HG02981 (cell line): ENCODE results near the gene LIX1.
"Not testable (repeated sequence)": the region's sequence is repeated elsewhere in the genome, so short reads cannot be mapped to it uniquely, and the experiment has no call there.

Experiments
- ATAC-seq: cut with Tn5 transposase; IDR thresholded peaks from one replicate; pipeline ENCODE4 v1.9.1; 2021; ENCODE audit warnings: mild to moderate bottlenecking, moderate library complexity; ENCODE audit not compliant: unreplicated experiment

The LIX1 gene

GRCh38 chr5:97142521-97143254 lies at the start of gene LIX1:
TSS of gene LIX1 (minus strand) at chr5:97142611. CDS start at chr5:97142576, 35 bp downstream.
- ATAC-seq = peak; percentile 84

GRCh38 chr5:97191893-97192292 lies 49.5 kb upstream of the LIX1 start:
- ATAC-seq = no peak

GRCh38 chr5:97189523-97189922 lies 47.1 kb upstream of the LIX1 start:
- ATAC-seq = not testable (repeated sequence)

GRCh38 chr5:97183930-97184213 lies 41.5 kb upstream of the LIX1 start:
- no peak for ATAC-seq

GRCh38 chr5:97183100-97183929 lies 40.9 kb upstream of the LIX1 start, which contains the start of gene RIOK2:
TSS of gene RIOK2 (minus strand) at chr5:97183247. CDS start at chr5:97183191, 56 bp downstream.
- ATAC-seq = peak; percentile 90

- no peak for ATAC-seq
Observed at GRCh38 chr5:97182571-97183099, 40.2 kb upstream of the LIX1 start.

- no peak for ATAC-seq
Observed at GRCh38 chr5:97181856-97182545, 39.6 kb upstream of the LIX1 start.

GRCh38 chr5:97179457-97179856 lies 37.0 kb upstream of the LIX1 start:
- ATAC-seq = not testable (repeated sequence)

GRCh38 chr5:97172227-97172626 lies 29.8 kb upstream of the LIX1 start:
- ATAC-seq = no peak

GRCh38 chr5:97171703-97172102 lies 29.3 kb upstream of the LIX1 start:
- ATAC-seq = no peak

- peak; percentile 61 for ATAC-seq
Observed at GRCh38 chr5:97167435-97167834, 25.0 kb upstream of the LIX1 start.

GRCh38 chr5:97165726-97166125 lies 23.3 kb upstream of the LIX1 start:
- ATAC-seq = no peak

GRCh38 chr5:97164846-97165245 lies 22.4 kb upstream of the LIX1 start:
- ATAC-seq = no peak

- no peak for ATAC-seq
Observed at GRCh38 chr5:97163790-97164285, 21.4 kb upstream of the LIX1 start.

- ATAC-seq = no peak
Observed at GRCh38 chr5:97163360-97163764, 21.0 kb upstream of the LIX1 start.

- no peak for ATAC-seq
Observed at GRCh38 chr5:97162045-97162444, 19.6 kb upstream of the LIX1 start.

- no peak for ATAC-seq
Observed at GRCh38 chr5:97157689-97158088, 15.3 kb upstream of the LIX1 start.

- no peak for ATAC-seq
Observed at GRCh38 chr5:97151370-97151769, 9.0 kb upstream of the LIX1 start.

- ATAC-seq = no peak
Observed at GRCh38 chr5:97150401-97150800, 8.0 kb upstream of the LIX1 start.

GRCh38 chr5:97149709-97150108 lies 7.3 kb upstream of the LIX1 start:
- no peak for ATAC-seq

GRCh38 chr5:97148288-97148687 lies 5.9 kb upstream of the LIX1 start:
- no peak for ATAC-seq
